Ishikawa (cell line): ENCODE results near the gene LRRC45.

ENCODE experiments used
- CEBPB ChIP-seq: IDR thresholded peaks from 2 replicates; pipeline ENCODE4 v1.6.1; 2012
- CREB1 ChIP-seq: IDR thresholded peaks from 2 replicates; pipeline ENCODE4 v1.6.1; 2012; ENCODE audit warnings: low read depth
- EGR1 ChIP-seq: IDR thresholded peaks from 2 replicates; pipeline ENCODE4 v1.6.1; 2012
- EP300 ChIP-seq: IDR thresholded peaks from 2 replicates; pipeline ENCODE4 v1.6.1; 2012; ENCODE audit warnings: borderline replicate concordance
- FOXM1 ChIP-seq: IDR thresholded peaks from 2 replicates; pipeline ENCODE4 v1.6.1; 2012; ENCODE audit warnings: low read depth, borderline replicate concordance
- MAX ChIP-seq: IDR thresholded peaks from 2 replicates; pipeline ENCODE4 v1.6.1; 2012
- NFIC ChIP-seq: IDR thresholded peaks from 2 replicates; pipeline ENCODE4 v1.6.1; 2012
- RAD21 ChIP-seq: IDR thresholded peaks from 2 replicates; pipeline ENCODE4 v1.6.1; 2012; ENCODE audit warnings: low read depth
- TAF1 ChIP-seq: IDR thresholded peaks from 2 replicates; pipeline ENCODE4 v1.6.1; 2012; ENCODE audit warnings: low read depth, mild to moderate bottlenecking
- TCF12 ChIP-seq: IDR thresholded peaks from 2 replicates; pipeline ENCODE4 v1.6.1; 2012; ENCODE audit warnings: low read depth
- TEAD4 ChIP-seq: IDR thresholded peaks from 2 replicates; pipeline ENCODE4 v1.6.1; 2012
- USF1 ChIP-seq: IDR thresholded peaks from 2 replicates; pipeline ENCODE4 v1.6.1; 2012
- YY1 ChIP-seq: IDR thresholded peaks from 2 replicates; pipeline ENCODE4 v1.6.1; 2012; ENCODE audit warnings: low read depth
- ZBTB7A ChIP-seq: IDR thresholded peaks from 2 replicates; pipeline ENCODE4 v1.6.1; 2012; ENCODE audit warnings: low read depth
- TF ChIP-seq, protein P1 (sequence below): IDR thresholded peaks from 2 replicates; pipeline ENCODE4 v1.6.1; 2012; ENCODE audit warnings: low read depth, mild to moderate bottlenecking

Gene LRRC45

GRCh38 chr17:82058855-82059249 is 35.7 kb downstream of the LRRC45 start:
- TF ChIP-seq RAD21 (no peak), NFIC (no peak), USF1 (no peak), TCF12 (no peak), MAX (no peak), TEAD4 (no peak), YY1 (no peak), ZBTB7A (no peak), TAF1 (no peak), CREB1 (no peak), EP300 (no peak), EGR1 (no peak), FOXM1 (no peak), CEBPB (no peak)
- TF ChIP-seq, protein P1, sequence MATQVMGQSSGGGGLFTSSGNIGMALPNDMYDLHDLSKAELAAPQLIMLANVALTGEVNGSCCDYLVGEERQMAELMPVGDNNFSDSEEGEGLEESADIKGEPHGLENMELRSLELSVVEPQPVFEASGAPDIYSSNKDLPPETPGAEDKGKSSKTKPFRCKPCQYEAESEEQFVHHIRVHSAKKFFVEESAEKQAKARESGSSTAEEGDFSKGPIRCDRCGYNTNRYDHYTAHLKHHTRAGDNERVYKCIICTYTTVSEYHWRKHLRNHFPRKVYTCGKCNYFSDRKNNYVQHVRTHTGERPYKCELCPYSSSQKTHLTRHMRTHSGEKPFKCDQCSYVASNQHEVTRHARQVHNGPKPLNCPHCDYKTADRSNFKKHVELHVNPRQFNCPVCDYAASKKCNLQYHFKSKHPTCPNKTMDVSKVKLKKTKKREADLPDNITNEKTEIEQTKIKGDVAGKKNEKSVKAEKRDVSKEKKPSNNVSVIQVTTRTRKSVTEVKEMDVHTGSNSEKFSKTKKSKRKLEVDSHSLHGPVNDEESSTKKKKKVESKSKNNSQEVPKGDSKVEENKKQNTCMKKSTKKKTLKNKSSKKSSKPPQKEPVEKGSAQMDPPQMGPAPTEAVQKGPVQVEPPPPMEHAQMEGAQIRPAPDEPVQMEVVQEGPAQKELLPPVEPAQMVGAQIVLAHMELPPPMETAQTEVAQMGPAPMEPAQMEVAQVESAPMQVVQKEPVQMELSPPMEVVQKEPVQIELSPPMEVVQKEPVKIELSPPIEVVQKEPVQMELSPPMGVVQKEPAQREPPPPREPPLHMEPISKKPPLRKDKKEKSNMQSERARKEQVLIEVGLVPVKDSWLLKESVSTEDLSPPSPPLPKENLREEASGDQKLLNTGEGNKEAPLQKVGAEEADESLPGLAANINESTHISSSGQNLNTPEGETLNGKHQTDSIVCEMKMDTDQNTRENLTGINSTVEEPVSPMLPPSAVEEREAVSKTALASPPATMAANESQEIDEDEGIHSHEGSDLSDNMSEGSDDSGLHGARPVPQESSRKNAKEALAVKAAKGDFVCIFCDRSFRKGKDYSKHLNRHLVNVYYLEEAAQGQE: no peak

- TF ChIP-seq ZBTB7A (no peak), MAX (no peak), RAD21 (no peak), EGR1 (no peak), TCF12 (no peak), YY1 (no peak), USF1 (no peak)
These were observed 36.3 kb downstream of the LRRC45 start for GRCh38 chr17:82059272-82060000.

GRCh38 chr17:82060001-82060380 is 36.9 kb downstream of the LRRC45 start:
- no peak for TF ChIP-seq CEBPB
- TF ChIP-seq FOXM1: no peak
- TF ChIP-seq TEAD4: no peak
- no peak for TF ChIP-seq EP300
- TF ChIP-seq RAD21: no peak
- no peak for TF ChIP-seq TAF1
- no peak for TF ChIP-seq USF1
- no peak for TF ChIP-seq MAX
- no peak for TF ChIP-seq TCF12
- TF ChIP-seq, protein P1: no peak
- no peak for TF ChIP-seq YY1

DNA sequence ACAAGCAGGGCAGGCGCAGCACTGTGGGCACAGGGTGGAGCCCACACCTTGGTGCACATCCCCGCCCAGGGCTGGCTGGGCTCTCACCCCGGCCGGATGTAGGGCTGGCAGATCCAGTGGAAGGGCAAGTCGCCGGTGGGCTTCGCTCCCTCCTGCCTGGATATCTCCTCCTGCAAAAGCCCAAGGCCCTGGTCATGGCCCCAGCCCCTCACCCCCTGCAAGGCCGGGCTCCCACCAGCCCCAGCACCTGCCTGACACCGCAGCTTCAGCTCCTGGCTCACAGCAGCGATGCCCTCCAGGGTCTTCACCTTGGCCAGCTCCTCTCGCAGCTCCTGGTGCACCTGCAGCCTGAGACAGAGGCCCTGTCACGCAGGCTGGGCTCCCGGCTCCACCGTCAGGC is 37.5 kb downstream of the LRRC45 start:
- TF ChIP-seq USF1 (no peak), TCF12 (no peak), ZBTB7A (no peak), EGR1 (no peak), EP300 (no peak), CEBPB (no peak), CREB1 (no peak), MAX (no peak), FOXM1 (no peak), TAF1 (no peak), RAD21 (no peak), NFIC (no peak), YY1 (no peak), TEAD4 (no peak)
- TF ChIP-seq, protein P1: no peak
